WTC11 (cell line): Measurements from ENCODE around the gene AP2S1.

Experiments
- JUN ChIP-seq: sonication (generic); formaldehyde crosslinking; IDR thresholded peaks from 2 replicates; pipeline ENCODE4 v1.8.0; 2023; ENCODE audit warnings: mild to moderate bottlenecking, missing genetic modification reagents
- MAX ChIP-seq: sonication (generic); formaldehyde crosslinking; IDR thresholded peaks from 2 replicates; pipeline ENCODE4 v1.8.0; 2022; ENCODE audit warnings: mild to moderate bottlenecking, missing genetic modification reagents
- NR2C2 ChIP-seq: sonication (generic); formaldehyde crosslinking; IDR thresholded peaks from 2 replicates; pipeline ENCODE4 v1.8.0; 2022; ENCODE audit warnings: mild to moderate bottlenecking, missing genetic modification reagents
- ZNF121 ChIP-seq: sonication (generic); formaldehyde crosslinking; IDR thresholded peaks from 2 replicates; pipeline ENCODE4 v1.8.0; 2023; ENCODE audit warnings: missing genetic modification reagents
- ZNF512 ChIP-seq: sonication (generic); formaldehyde crosslinking; IDR thresholded peaks from 2 replicates; pipeline ENCODE4 v1.8.1; 2022; ENCODE audit warnings: missing genetic modification reagents, borderline replicate concordance
- TF ChIP-seq, protein P1 (sequence below): fragments of 200-600 bp; IDR thresholded peaks from 2 replicates; pipeline ENCODE4 v1.8.0; 2022; ENCODE audit warnings: antibody characterized with exemption
- TF ChIP-seq, protein P2 (sequence below): sonication (generic); formaldehyde crosslinking; IDR thresholded peaks from 2 replicates; pipeline ENCODE4 v1.8.1; 2022; ENCODE audit warnings: mild to moderate bottlenecking, missing genetic modification reagents, moderate library complexity, borderline replicate concordance
- TF ChIP-seq, protein P3 (sequence below): sonication (generic); formaldehyde crosslinking; IDR thresholded peaks from 2 replicates; pipeline ENCODE4 v1.8.0; 2022; ENCODE audit warnings: mild to moderate bottlenecking, missing genetic modification reagents
- TF ChIP-seq, protein P4 (sequence below): sonication (generic); formaldehyde crosslinking; IDR thresholded peaks from 2 replicates; pipeline ENCODE4 v1.8.0; 2022; ENCODE audit warnings: missing genetic modification reagents

GRCh38 chr19:46789371-46789770 lies 61.3 kb downstream of the AP2S1 start:
- TF ChIP-seq, protein P1, sequence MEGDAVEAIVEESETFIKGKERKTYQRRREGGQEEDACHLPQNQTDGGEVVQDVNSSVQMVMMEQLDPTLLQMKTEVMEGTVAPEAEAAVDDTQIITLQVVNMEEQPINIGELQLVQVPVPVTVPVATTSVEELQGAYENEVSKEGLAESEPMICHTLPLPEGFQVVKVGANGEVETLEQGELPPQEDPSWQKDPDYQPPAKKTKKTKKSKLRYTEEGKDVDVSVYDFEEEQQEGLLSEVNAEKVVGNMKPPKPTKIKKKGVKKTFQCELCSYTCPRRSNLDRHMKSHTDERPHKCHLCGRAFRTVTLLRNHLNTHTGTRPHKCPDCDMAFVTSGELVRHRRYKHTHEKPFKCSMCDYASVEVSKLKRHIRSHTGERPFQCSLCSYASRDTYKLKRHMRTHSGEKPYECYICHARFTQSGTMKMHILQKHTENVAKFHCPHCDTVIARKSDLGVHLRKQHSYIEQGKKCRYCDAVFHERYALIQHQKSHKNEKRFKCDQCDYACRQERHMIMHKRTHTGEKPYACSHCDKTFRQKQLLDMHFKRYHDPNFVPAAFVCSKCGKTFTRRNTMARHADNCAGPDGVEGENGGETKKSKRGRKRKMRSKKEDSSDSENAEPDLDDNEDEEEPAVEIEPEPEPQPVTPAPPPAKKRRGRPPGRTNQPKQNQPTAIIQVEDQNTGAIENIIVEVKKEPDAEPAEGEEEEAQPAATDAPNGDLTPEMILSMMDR = no peak
- TF ChIP-seq MAX (CRISPR knock-in tag) (no peak), NR2C2 (no peak), ZNF121 (CRISPR knock-in tag) (no peak), JUN (CRISPR knock-in tag) (no peak), ZNF512 (CRISPR knock-in tag) (no peak)
- TF ChIP-seq, protein P2, sequence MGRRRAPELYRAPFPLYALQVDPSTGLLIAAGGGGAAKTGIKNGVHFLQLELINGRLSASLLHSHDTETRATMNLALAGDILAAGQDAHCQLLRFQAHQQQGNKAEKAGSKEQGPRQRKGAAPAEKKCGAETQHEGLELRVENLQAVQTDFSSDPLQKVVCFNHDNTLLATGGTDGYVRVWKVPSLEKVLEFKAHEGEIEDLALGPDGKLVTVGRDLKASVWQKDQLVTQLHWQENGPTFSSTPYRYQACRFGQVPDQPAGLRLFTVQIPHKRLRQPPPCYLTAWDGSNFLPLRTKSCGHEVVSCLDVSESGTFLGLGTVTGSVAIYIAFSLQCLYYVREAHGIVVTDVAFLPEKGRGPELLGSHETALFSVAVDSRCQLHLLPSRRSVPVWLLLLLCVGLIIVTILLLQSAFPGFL (CRISPR knock-in tag) = no peak
- TF ChIP-seq, protein P3, sequence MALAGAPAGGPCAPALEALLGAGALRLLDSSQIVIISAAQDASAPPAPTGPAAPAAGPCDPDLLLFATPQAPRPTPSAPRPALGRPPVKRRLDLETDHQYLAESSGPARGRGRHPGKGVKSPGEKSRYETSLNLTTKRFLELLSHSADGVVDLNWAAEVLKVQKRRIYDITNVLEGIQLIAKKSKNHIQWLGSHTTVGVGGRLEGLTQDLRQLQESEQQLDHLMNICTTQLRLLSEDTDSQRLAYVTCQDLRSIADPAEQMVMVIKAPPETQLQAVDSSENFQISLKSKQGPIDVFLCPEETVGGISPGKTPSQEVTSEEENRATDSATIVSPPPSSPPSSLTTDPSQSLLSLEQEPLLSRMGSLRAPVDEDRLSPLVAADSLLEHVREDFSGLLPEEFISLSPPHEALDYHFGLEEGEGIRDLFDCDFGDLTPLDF (CRISPR knock-in tag) = no peak
- TF ChIP-seq, protein P4, sequence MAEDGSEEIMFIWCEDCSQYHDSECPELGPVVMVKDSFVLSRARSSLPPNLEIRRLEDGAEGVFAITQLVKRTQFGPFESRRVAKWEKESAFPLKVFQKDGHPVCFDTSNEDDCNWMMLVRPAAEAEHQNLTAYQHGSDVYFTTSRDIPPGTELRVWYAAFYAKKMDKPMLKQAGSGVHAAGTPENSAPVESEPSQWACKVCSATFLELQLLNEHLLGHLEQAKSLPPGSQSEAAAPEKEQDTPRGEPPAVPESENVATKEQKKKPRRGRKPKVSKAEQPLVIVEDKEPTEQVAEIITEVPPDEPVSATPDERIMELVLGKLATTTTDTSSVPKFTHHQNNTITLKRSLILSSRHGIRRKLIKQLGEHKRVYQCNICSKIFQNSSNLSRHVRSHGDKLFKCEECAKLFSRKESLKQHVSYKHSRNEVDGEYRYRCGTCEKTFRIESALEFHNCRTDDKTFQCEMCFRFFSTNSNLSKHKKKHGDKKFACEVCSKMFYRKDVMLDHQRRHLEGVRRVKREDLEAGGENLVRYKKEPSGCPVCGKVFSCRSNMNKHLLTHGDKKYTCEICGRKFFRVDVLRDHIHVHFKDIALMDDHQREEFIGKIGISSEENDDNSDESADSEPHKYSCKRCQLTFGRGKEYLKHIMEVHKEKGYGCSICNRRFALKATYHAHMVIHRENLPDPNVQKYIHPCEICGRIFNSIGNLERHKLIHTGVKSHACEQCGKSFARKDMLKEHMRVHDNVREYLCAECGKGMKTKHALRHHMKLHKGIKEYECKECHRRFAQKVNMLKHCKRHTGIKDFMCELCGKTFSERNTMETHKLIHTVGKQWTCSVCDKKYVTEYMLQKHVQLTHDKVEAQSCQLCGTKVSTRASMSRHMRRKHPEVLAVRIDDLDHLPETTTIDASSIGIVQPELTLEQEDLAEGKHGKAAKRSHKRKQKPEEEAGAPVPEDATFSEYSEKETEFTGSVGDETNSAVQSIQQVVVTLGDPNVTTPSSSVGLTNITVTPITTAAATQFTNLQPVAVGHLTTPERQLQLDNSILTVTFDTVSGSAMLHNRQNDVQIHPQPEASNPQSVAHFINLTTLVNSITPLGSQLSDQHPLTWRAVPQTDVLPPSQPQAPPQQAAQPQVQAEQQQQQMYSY (CRISPR knock-in tag) = no peak
